Transverse colon (tissue), 4 donors: Measurements from ENCODE around the gene TMEM176A.

Source experiments
- EP300 ChIP-seq: sonication (generic); formaldehyde crosslinking; IDR thresholded peaks from one replicate; pipeline ENCODE4 v1.6.1; 2017; ENCODE audit warnings: antibody characterized with exemption, low read depth
- POLR2A ChIP-seq: fragments of 450-650 bp; IDR thresholded peaks from one replicate; pipeline ENCODE4 v1.6.1; 2016; ENCODE audit warnings: antibody characterized with exemption, mild to moderate bottlenecking, moderate library complexity
- POLR2AphosphoS5 ChIP-seq, 3 donors: sonication (generic); formaldehyde crosslinking; IDR thresholded peaks; one replicate each; pipeline ENCODE4 v1.6.1; 2016; ENCODE audit warnings: antibody characterized with exemption in 3 of 3
- TF ChIP-seq, protein P1 (sequence below), 5 experiments: fragments of 200-600 bp in 3 of 5; fragments of 450-650 bp in 2 of 5; sonication (generic) in 3 of 5; IDR thresholded peaks; 1 replicate in 2 of 5; 2 replicates in 3 of 5; pipeline ENCODE4 v1.5.1; 2016 to 2017; ENCODE audit warnings: antibody characterized with exemption in 5 of 5, inconsistent platforms in 3 of 5, mild to moderate bottlenecking in 2 of 5, moderate library complexity in 1 of 5

DNA sequence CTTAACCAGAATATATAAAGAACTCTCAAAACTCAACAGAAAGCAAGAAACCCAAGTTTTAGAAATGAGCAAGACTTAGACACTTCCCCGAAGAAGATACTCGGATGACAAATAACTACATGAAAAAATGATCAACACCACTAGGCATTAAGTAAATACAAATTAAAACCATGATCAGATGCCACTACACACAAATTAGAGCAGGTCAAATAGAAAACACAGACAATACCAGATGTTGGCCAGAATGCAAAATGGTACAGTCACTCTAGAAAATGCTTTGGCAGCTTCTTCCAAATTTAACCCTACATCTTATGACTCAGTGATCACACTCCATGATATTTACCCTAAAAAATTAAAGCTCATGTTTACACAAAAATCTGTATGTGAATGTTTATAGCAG, 18.4 kb downstream of the TMEM176A start:
- TF ChIP-seq POLR2AphosphoS5 (IDR thresholded peaks at IDR 0.05) (no peak), POLR2A (no peak), EP300 (no peak)
- TF ChIP-seq, protein P1, sequence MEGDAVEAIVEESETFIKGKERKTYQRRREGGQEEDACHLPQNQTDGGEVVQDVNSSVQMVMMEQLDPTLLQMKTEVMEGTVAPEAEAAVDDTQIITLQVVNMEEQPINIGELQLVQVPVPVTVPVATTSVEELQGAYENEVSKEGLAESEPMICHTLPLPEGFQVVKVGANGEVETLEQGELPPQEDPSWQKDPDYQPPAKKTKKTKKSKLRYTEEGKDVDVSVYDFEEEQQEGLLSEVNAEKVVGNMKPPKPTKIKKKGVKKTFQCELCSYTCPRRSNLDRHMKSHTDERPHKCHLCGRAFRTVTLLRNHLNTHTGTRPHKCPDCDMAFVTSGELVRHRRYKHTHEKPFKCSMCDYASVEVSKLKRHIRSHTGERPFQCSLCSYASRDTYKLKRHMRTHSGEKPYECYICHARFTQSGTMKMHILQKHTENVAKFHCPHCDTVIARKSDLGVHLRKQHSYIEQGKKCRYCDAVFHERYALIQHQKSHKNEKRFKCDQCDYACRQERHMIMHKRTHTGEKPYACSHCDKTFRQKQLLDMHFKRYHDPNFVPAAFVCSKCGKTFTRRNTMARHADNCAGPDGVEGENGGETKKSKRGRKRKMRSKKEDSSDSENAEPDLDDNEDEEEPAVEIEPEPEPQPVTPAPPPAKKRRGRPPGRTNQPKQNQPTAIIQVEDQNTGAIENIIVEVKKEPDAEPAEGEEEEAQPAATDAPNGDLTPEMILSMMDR (IDR thresholded peaks at IDR 0.05): no peak
